ENCODE results near the gene NES. TPM values are rescaled to one million over a fixed set of nuclear protein-coding genes. Genes with fewer than 3 reads are reported as not detected.

Gene NES
- not detected for total RNA-seq

GRCh38 chr1:156676820-156677615 is at the start of gene NES:
NES (minus strand) TSS chr1:156677407; CDS start chr1:156677264, 143 bp downstream.
- ChIA-PET POLR2A (no interaction called here), CTCF (interaction anchor here (0.7 to 7.4 kb wide), 9 partner anchors 9 to 223 kb away, joined by 3 to 62 read pairs (median 8); no protein-coding TSS in a partner anchor)

GRCh38 chr1:156726549-156727226 is 49.5 kb upstream of the NES start:
- ChIA-PET POLR2A (interaction anchor here (1.0 to 2.1 kb wide), 4 partner anchors 15 to 37 kb away, joined by 3 to 12 read pairs (median 4); partner anchors contain the start of genes HDGF and MRPL24), CTCF (interaction anchor here (0.7 to 11.7 kb wide), 41 partner anchors 10 to 161 kb away, joined by 3 to 164 read pairs (median 5); partner anchors contain the start of genes CRABP2, HDGF, INSRR and MRPL24)

GRCh38 chr1:156725683-156726280 is 48.6 kb upstream of the NES start:
- CTCF ChIA-PET: interaction anchor here (0.7 to 11.7 kb wide), 46 partner anchors 11 to 241 kb away, joined by 3 to 164 read pairs (median 5); partner anchors contain the start of genes CRABP2, HDGF, INSRR and MRPL24
- POLR2A ChIA-PET: interaction anchor here (1.0 to 2.1 kb wide), 5 partner anchors 15 to 82 kb away, joined by 3 to 12 read pairs (median 4); partner anchors contain the start of genes HDGF and MRPL24

- CTCF ChIA-PET: interaction anchor here (0.8 to 11.7 kb wide), 6 partner anchors 15 to 139 kb away, joined by 3 to 164 read pairs (median 4); partner anchors contain the start of genes HDGF and NTRK1
These were observed 44.3 kb upstream of the NES start for GRCh38 chr1:156721535-156721934.

GRCh38 chr1:156721131-156721530 is 43.9 kb upstream of the NES start:
- POLR2A ChIA-PET: interaction anchor here (1.0 kb wide), 2 partner anchors 14 to 16 kb away, joined by 4 to 5 read pairs; partner anchors contain the start of gene CRABP2

More at GRCh38 chr1:156721535-156721934, 44.3 kb upstream of the NES start:
- POLR2A ChIA-PET: interaction anchor here (1.0 kb wide), 2 partner anchors 14 to 16 kb away, joined by 4 to 5 read pairs; partner anchors contain the start of gene CRABP2

GRCh38 chr1:156717351-156717750 is 40.1 kb upstream of the NES start:
- CTCF ChIA-PET: interaction anchor here (1.0 kb wide), 1 partner anchor 27 kb away, joined by 3 read pairs; no protein-coding TSS in a partner anchor
- POLR2A ChIA-PET: no interaction called here

More at GRCh38 chr1:156721131-156721530, 43.9 kb upstream of the NES start:
- CTCF ChIA-PET: interaction anchor here (1.3 to 11.7 kb wide), 5 partner anchors 14 to 139 kb away, joined by 3 to 164 read pairs (median 5); partner anchors contain the start of genes HDGF and NTRK1

- POLR2A ChIA-PET: no interaction called here
- CTCF ChIA-PET: interaction anchor here (1.3 to 4.3 kb wide), 5 partner anchors 9 to 175 kb away, joined by 3 to 32 read pairs (median 4); partner anchors contain the start of genes CRABP2, ISG20L2 and METTL25B
These were observed 37.6 kb upstream of the NES start for GRCh38 chr1:156714830-156715229.

- CTCF ChIA-PET: interaction anchor here (1.1 to 4.3 kb wide), 4 partner anchors 10 to 88 kb away, joined by 3 to 32 read pairs (median 10); partner anchors contain the start of genes ISG20L2 and METTL25B
- POLR2A ChIA-PET: no interaction called here
These were observed 35.4 kb upstream of the NES start for GRCh38 chr1:156712626-156713025.

GRCh38 chr1:156711011-156711817 is 34.0 kb upstream of the NES start:
- CTCF ChIA-PET: interaction anchor here (0.6 to 3.7 kb wide), 7 partner anchors 9 to 107 kb away, joined by 3 to 17 read pairs (median 3); no protein-coding TSS in a partner anchor
- POLR2A ChIA-PET: no interaction called here

GRCh38 chr1:156709757-156710489 is 32.7 kb upstream of the NES start:
- POLR2A ChIA-PET: no interaction called here
- CTCF ChIA-PET: interaction anchor here (0.7 to 3.7 kb wide), 3 partner anchors 8 to 20 kb away, joined by 3 to 17 read pairs (median 6); no protein-coding TSS in a partner anchor

GRCh38 chr1:156709031-156709430 is 31.8 kb upstream of the NES start:
- POLR2A ChIA-PET: interaction anchor here (1.2 kb wide), 1 partner anchor 18 kb away, joined by 4 read pairs; no protein-coding TSS in a partner anchor
- CTCF ChIA-PET: interaction anchor here (0.7 to 6.3 kb wide), 3 partner anchors 18 to 48 kb away, joined by 3 to 61 read pairs (median 6); partner anchors contain the start of genes ISG20L2 and METTL25B

GRCh38 chr1:156708218-156708661 is 31.0 kb upstream of the NES start:
- POLR2A ChIA-PET: interaction anchor here (1.2 kb wide), 1 partner anchor 19 kb away, joined by 4 read pairs; no protein-coding TSS in a partner anchor
- CTCF ChIA-PET: interaction anchor here (0.7 to 10.5 kb wide), 5 partner anchors 18 to 49 kb away, joined by 3 to 119 read pairs (median 25); partner anchors contain the start of genes ISG20L2 and METTL25B

- ChIA-PET CTCF (interaction anchor here (1.0 to 10.5 kb wide), 10 partner anchors 8 to 220 kb away, joined by 3 to 119 read pairs (median 12); partner anchors contain the start of genes ISG20L2, METTL25B and NES), POLR2A (interaction anchor here (0.9 to 2.6 kb wide), 4 partner anchors 14 to 61 kb away, joined by 3 to 10 read pairs (median 4); no protein-coding TSS in a partner anchor)
These were observed 30.4 kb upstream of the NES start for GRCh38 chr1:156707417-156708217.

- CTCF ChIA-PET: interaction anchor here (0.8 to 10.5 kb wide), 19 partner anchors 9 to 245 kb away, joined by 3 to 119 read pairs (median 5); partner anchors contain the start of genes ISG20L2, METTL25B and NES
- POLR2A ChIA-PET: interaction anchor here (0.6 to 2.6 kb wide), 6 partner anchors 12 to 1530 kb away, joined by 3 to 10 read pairs (median 4); no protein-coding TSS in a partner anchor
These were observed 29.6 kb upstream of the NES start for GRCh38 chr1:156706657-156707416.
